Keratinocyte (primary cell): Measurements from ENCODE around the gene AQP7.
"Not testable (repeated sequence)": the region's sequence is repeated elsewhere in the genome, so short reads cannot be mapped to it uniquely, and the experiment has no call there.

Experiments
- CTCF ChIP-seq, 3 experiments: IDR thresholded peaks in 1 of 3; conservative IDR thresholded peaks in 1 of 3; optimal IDR thresholded peaks in 1 of 3; 2 replicates in 2 of 3; 3 replicates in 1 of 3; pipeline versions ENCODE3 to v1.5.1; 2011; ENCODE audit warnings: low read length in 3 of 3, mild to moderate bottlenecking in 3 of 3, moderate library complexity in 2 of 3, control low read depth in 1 of 3, inconsistent platforms in 1 of 3; ENCODE audit not compliant: insufficient read depth in 2 of 3; ENCODE audit errors: extremely low read depth in 1 of 3
- EZH2 ChIP-seq: IDR thresholded peaks from one replicate; pipeline ENCODE4 v1.6.1; 2012; ENCODE audit warnings: inconsistent platforms, mild to moderate bottlenecking, low read length, moderate library complexity

- not testable (repeated sequence) for TF ChIP-seq CTCF (optimal IDR thresholded peaks at IDR 0.05 in 1 of 3, IDR thresholded peaks at IDR 0.05 in 1 of 3, conservative IDR thresholded peaks at IDR 0.05 in 1 of 3; ENCODE audit: extremely low read depth in 1 of 3, insufficient read depth in 2 of 3, low read length in 3 of 3); EZH2
Observed at GRCh38 chr9:33385536-33385935, 16.8 kb downstream of the AQP7 start.
